Ovary (tissue), 9 donors: ENCODE measurements around the gene IQCM. TPM values are rescaled to one million over a fixed set of nuclear protein-coding genes. Genes with fewer than 3 reads are reported as not detected.

ENCODE experiments used
- DNase-seq, 5 donors: peaks; one replicate each; pipeline ENCODE4 v3.0.0-alpha.2; 2019 to 2020
- H3K27ac ChIP-seq, 2 donors: fragments of 200-600 bp; one replicate each; pipeline versions ENCODE4 v1.5.1 to v1.8.0; 2019 to 2022
- H3K27me3 ChIP-seq: fragments of 200-600 bp; one replicate; pipeline ENCODE4 v1.8.0; 2022
- H3K36me3 ChIP-seq: fragments of 200-600 bp; sonication (generic); one replicate; pipeline ENCODE4 v1.5.1; 2019
- H3K4me1 ChIP-seq: one replicate; pipeline ENCODE4 v1.8.1; 2013; ENCODE audit warnings: mild to moderate bottlenecking, moderate library complexity; ENCODE audit not compliant: insufficient read depth
- H3K4me3 ChIP-seq: fragments of 200-600 bp; sonication (generic); one replicate; pipeline ENCODE4 v1.5.1; 2017
- H3K9me3 ChIP-seq, 2 donors: fragments of 200-600 bp in 1 of 2; sonication (generic) in 1 of 2; one replicate each; pipeline versions ENCODE4 v1.5.1 to v1.8.1; 2013 to 2019; ENCODE audit warnings: mild to moderate bottlenecking in 1 of 2, moderate library complexity in 1 of 2
- EP300 ChIP-seq: sonication (generic); formaldehyde crosslinking; IDR thresholded peaks from one replicate; pipeline ENCODE4 v1.6.1; 2017; ENCODE audit warnings: antibody characterized with exemption
- POLR2A ChIP-seq: fragments of 450-650 bp; IDR thresholded peaks from one replicate; pipeline ENCODE4 v1.6.1; 2017; ENCODE audit warnings: antibody characterized with exemption, mild to moderate bottlenecking, moderate library complexity
- WGBS, 3 donors: extraction: QIAGEN DNeasy Blood & Tissue Kit in 1 of 3; methylation state at CpG; one replicate each; pipeline versions ENCODE4 v1.1.5 to v1.1.7; 2013 to 2017; 5-methylcytosine and 5-hydroxymethylcytosine counted together
- intact Hi-C, 4 donors: fragments of 100-400 bp; cut with DNase I; formaldehyde crosslinking; loops; one replicate each; pipeline versions ENCODE4 v1.11.0 to v1.15.1; 2022 to 2023
- polyA plus RNA-seq, 2 donors: library from polyadenylated mRNA; stranded (reverse); fragments of 200-250 nt in 1 of 2; fragments of 350-450 nt in 1 of 2; fragmentation: Illumina TruSeq in 1 of 2; extraction: RNeasy Lipid Tissue Mini Kit (QIAGEN cat#74804) in 1 of 2; gene quantifications; one replicate each; pipeline ENCODE4 v1.2.3, GENCODE V29; 2013 to 2014
- total RNA-seq, 7 donors: library from RNA; depleted of rRNA in 2 of 7; stranded (reverse); fragments of >200 nt in 2 of 7; fragmentation: NEBNext Ultra II Directional in 3 of 7; extraction: Animal tissue kit (Norgen Biotek cat#: 25700) in 3 of 7; gene quantifications; one replicate each; pipeline versions ENCODE4 v1.1.0 to v1.2.4, GENCODE V29; 2016 to 2023
- TF ChIP-seq, protein P1 (sequence below), 3 donors: fragments of 450-650 bp in 2 of 3; fragments of 200-600 bp in 1 of 3; IDR thresholded peaks; one replicate each; pipeline versions ENCODE4 v1.5.1 to v1.8.0; 2016 to 2022; ENCODE audit warnings: antibody characterized with exemption in 3 of 3, mild to moderate bottlenecking in 1 of 3
- donor health status: DM: no; HTN: no; CAD: no; lungs with moderate emphysema.
- donor health status: DM: no; HTN: no; CAD: no.
- donor health status: Bipolar disorder and iron deficiency.
- donor health status: DM: yes; HTN: yes; CAD: no.
- donor health status: DM: no; HTN: no; CAD: no.
- donor health status: DM: yes; HTN: yes; CAD: no.

The IQCM gene
- total and polyA plus RNA-seq, 9 donors = not detected

DNA sequence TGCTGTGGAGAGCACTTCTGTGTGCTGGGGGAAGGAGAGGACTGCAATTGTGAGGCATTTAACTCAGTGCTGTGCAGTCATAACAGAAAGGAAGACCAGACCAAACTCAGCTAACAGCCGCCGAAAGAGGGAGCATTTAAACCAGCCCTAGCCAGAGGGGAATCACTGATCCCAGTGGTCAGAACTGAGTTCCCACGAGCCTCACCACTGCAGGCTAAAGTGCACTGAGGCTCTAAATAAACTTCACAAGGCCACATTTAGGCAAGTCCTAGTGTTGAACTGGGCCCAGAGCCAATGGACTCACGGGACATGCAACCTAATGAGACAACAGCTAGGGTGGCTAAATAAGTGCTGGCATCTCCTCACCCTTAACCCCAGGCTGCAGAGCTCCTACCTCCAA, 20.4 kb downstream of the IQCM start:
- no peak overlapping the region for H3K27ac ChIP-seq
- no peaks in the 10 kb centered on the region for H3K4me1 ChIP-seq
- H3K9me3 ChIP-seq = no peaks in the 10 kb centered on the region
- H3K36me3 ChIP-seq = no peaks in the 10 kb centered on the region
- TF ChIP-seq, protein P1, sequence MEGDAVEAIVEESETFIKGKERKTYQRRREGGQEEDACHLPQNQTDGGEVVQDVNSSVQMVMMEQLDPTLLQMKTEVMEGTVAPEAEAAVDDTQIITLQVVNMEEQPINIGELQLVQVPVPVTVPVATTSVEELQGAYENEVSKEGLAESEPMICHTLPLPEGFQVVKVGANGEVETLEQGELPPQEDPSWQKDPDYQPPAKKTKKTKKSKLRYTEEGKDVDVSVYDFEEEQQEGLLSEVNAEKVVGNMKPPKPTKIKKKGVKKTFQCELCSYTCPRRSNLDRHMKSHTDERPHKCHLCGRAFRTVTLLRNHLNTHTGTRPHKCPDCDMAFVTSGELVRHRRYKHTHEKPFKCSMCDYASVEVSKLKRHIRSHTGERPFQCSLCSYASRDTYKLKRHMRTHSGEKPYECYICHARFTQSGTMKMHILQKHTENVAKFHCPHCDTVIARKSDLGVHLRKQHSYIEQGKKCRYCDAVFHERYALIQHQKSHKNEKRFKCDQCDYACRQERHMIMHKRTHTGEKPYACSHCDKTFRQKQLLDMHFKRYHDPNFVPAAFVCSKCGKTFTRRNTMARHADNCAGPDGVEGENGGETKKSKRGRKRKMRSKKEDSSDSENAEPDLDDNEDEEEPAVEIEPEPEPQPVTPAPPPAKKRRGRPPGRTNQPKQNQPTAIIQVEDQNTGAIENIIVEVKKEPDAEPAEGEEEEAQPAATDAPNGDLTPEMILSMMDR (IDR thresholded peaks at IDR 0.05) = no peak
- TF ChIP-seq EP300 (no peak), POLR2A (no peak)
- H3K27me3 ChIP-seq = no peaks in the 10 kb centered on the region
- no peak overlapping the region for H3K4me3 ChIP-seq
- 55 to 71% (median 64%) methylated on average over 4 of the region's 4 CpGs for WGBS, 3 donors
- intact Hi-C loops = no loop called here
- DNase-seq = no peak

DNA sequence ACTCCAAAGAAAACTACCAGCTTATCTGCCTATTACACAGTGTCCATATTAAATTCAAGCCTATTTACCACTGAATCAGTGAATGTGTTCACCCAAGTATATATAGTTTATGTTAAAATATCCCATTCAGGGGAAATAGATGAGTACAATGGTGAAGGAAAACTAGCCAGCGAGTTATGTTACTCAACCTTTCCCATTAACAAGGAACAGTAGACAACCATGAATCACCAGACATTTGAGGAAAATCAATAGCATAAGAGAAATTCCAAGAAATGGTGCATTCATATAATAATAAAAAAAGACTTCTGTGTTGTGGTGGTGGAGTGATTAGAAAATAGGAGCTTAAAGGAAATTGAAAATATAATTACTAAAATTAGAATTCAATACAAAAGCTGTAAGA, 21.3 kb downstream of the IQCM start:
- TF ChIP-seq, protein P1 (IDR thresholded peaks at IDR 0.05) = no peak
- TF ChIP-seq EP300 = no peak
- DNase-seq = no peak
- 88 to 100% (median 96%) methylated on average over 1 of the region's 1 CpG for WGBS, 3 donors
- Histone ChIP-seq H3K4me1 (no peaks in the 10 kb centered on the region), H3K36me3 (no peaks in the 10 kb centered on the region), H3K27ac (no peak overlapping the region), H3K4me3 (no peak overlapping the region), H3K27me3 (no peaks in the 10 kb centered on the region), H3K9me3 (no peaks in the 10 kb centered on the region)
- intact Hi-C loops = no loop called here

DNA sequence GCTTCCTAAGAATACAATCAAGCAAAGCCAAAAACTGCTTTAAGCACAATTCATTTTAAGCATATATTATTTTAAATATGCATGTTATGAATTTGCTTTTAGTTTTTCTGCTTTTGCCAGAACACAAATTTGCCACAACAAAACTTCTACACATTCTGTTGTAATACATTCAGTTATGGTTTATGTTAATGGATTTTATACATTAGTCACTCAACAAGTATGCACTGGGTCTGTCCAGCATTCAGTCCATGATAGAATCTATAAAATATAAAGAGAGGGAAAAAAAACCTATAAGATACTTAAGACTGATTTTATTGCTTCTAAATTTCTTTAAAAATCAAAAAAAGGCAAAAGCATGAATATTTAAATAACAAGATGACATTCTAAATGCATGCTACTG, 22.2 kb downstream of the IQCM start:
- no peak overlapping the region for H3K4me3 ChIP-seq
- intact Hi-C loops = no loop called here
- H3K36me3 ChIP-seq = no peaks in the 10 kb centered on the region
- no peaks in the 10 kb centered on the region for H3K9me3 ChIP-seq
- TF ChIP-seq EP300 (no peak), POLR2A (no peak)
- TF ChIP-seq, protein P1 (IDR thresholded peaks at IDR 0.05) = no peak
- no peaks in the 10 kb centered on the region for H3K4me1 ChIP-seq
- no peaks in the 10 kb centered on the region for H3K27me3 ChIP-seq
- DNase-seq = no peak
- no peak overlapping the region for H3K27ac ChIP-seq

DNA sequence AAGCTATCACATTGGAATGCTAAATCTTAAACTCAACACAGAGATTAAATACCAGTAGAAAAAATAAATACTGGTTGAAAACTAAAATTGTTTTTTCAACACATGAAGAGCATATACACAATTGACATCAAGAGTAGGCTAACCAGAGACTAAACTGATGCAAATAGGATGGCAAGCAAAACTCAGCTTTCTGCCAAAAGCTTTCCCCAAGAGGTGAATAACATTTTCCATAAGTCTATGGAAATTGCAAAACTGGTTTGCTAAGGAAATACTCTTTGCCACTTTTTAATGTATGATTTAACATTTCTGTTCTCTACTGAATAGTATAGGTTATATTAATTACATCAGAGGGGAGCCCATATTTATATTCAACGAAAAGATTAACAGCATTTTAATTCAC, 23.8 kb downstream of the IQCM start:
- intact Hi-C loops = no loop called here
- Histone ChIP-seq H3K36me3 (no peaks in the 10 kb centered on the region), H3K4me3 (no peak overlapping the region), H3K4me1 (no peaks in the 10 kb centered on the region), H3K27ac (no peak overlapping the region), H3K27me3 (no peaks in the 10 kb centered on the region), H3K9me3 (no peaks in the 10 kb centered on the region)
- TF ChIP-seq EP300 = no peak
- no peak for TF ChIP-seq POLR2A
- TF ChIP-seq, protein P1 (IDR thresholded peaks at IDR 0.05) = no peak
- no peak for DNase-seq
- 77 to 86% (median 81%) methylated on average over 1 of the region's 1 CpG for WGBS, 3 donors
